GM12874 (cell line): Measurements from ENCODE around the gene PLSCR2.

Source experiments
- CTCF ChIP-seq: IDR thresholded peaks from 2 replicates; pipeline ENCODE4 v1.5.1; 2011; ENCODE audit warnings: low read depth, mild to moderate bottlenecking, control low read depth, low read length, moderate library complexity; ENCODE audit not compliant: insufficient read depth

Gene PLSCR2

GRCh38 chr3:146496251-146496650 is 26.9 kb upstream of the PLSCR2 start:
- TF ChIP-seq CTCF = no peak

DNA sequence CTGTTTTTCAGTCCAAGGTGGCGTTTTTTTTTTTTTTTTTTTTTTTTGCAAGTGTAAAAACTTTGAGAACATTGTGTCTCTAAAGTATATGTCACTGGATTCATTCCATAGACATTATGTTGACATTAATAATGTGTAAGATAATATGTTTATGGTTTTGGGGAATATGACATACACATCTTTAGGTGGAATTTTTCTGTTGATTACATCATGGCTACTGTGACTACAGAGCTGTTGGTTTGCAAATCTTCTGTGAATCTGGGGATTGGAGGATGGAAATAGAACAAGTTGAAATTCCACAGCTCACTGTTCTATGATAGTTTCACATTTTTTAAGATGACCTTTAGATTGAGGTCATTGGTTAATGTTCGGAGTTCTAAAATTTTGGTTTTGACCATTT is 24.4 kb upstream of the PLSCR2 start:
- no peak for TF ChIP-seq CTCF

GRCh38 chr3:146493221-146493620 is 23.9 kb upstream of the PLSCR2 start:
- no peak for TF ChIP-seq CTCF

- TF ChIP-seq CTCF = no peak
These were observed 21.9 kb upstream of the PLSCR2 start for GRCh38 chr3:146491303-146491702.

DNA sequence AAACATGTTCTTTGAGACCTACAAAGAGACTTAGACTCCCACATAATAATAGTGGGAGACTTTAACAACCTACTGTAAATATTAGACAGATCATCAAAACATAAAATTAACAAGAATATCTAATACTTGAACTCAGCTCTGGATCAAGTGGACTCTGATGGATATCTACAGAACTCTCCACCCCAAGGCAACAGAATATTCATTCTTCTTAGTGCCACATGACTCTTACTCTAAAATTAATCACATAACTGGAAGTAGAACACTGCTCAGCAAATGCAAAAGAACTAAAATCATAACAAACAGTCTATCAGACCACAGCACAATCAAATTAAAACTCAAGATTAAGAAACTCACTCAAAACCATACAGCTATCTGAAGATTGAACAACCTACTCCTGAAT is 15.9 kb upstream of the PLSCR2 start:
- no peak for TF ChIP-seq CTCF

- no peak for TF ChIP-seq CTCF
These were observed 6.9 kb upstream of the PLSCR2 start for GRCh38 chr3:146476094-146476740.

DNA sequence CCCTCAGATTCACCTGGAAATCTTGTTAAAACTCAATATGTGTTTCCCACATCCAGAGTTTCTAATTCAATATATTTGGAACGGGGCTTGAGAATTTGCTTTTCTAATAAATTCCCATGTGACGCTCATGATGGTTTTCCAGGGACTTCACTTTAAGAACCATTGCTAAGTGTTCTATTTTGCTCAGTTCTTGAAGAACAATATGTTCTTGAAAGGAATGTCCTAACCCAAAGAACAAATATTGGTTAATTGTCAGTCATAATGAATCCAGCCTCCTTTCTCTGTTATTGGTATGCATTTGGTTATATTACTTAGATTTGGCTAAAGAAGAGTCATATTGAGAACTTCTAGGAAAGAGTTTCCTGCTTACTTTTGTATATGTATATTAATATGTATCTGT is 4.4 kb upstream of the PLSCR2 start:
- no peak for TF ChIP-seq CTCF
